HCT116 (cell line): ENCODE data around the gene MSH3. TPM values are rescaled to one million over a fixed set of nuclear protein-coding genes. Genes with fewer than 3 reads are reported as not detected.

Experiments
- ATAC-seq: fragments of 200-7000 bp; cut with Tn5 transposase; 2 replicates; pipeline ENCODE4 v1.9.1; 2020; ENCODE audit warnings: mild to moderate bottlenecking, moderate library complexity
- BruUV-seq: library from RNA; stranded (reverse); fragments of 400-500 nt; replicated peaks from 2 replicates; lab custom pipeline; 2021; lab: Mats Ljungman, UMichigan
- CTCF ChIA-PET: fragments of 300-600 bp; sonication (Branson Sonifier 250); formaldehyde crosslinking; loops from one replicate; lab custom pipeline; 2021; ENCODE audit warnings: antibody characterized with exemption; lab: Charles Lee
- POLR2A ChIA-PET: fragments of 300-600, 350-600 bp; sonication (Branson Sonifier 250); formaldehyde crosslinking; loops from one replicate; lab custom pipeline; 2021; ENCODE audit warnings: antibody characterized with exemption; lab: Charles Lee
- RAD21 ChIA-PET, 2 experiments: fragments of 300-600 bp; sonication (Branson Sonifier 250); formaldehyde crosslinking; loops; one replicate each; lab custom pipeline; 2023; ENCODE audit warnings: low total read pairs in 2 of 2; ENCODE audit not compliant: uncharacterized antibody in 2 of 2, unreplicated experiment in 2 of 2, low non-redundant PET in 1 of 2; lab: Charles Lee
- DNase-seq: peaks from one replicate; pipeline ENCODE4 v3.0.0-alpha.2; 2010; ENCODE audit warnings: low read depth, low spot score
- H2AFZ ChIP-seq: fragments of 200-600 bp; shearing (Covaris generic), sonication (generic); 2 replicates; pipeline ENCODE4 v1.6.1; 2017; ENCODE audit warnings: low read depth, mixed run types, mixed read lengths, antibody characterized with exemption, low read length; ENCODE audit not compliant: poor library complexity, severe bottlenecking
- H3K27ac ChIP-seq: 2 replicates; pipeline ENCODE4 v1.5.1; 2012; ENCODE audit warnings: low read depth, low read length
- H3K27me3 ChIP-seq: fragments of 200-600 bp; sonication (generic); 2 replicates; pipeline ENCODE4 v1.6.1; 2016; ENCODE audit warnings: mixed run types, low read length, mixed read lengths; ENCODE audit not compliant: insufficient read depth
- H3K36me3 ChIP-seq, 2 experiments: fragments of 200-500 bp in 1 of 2; fragments of 200-600 bp in 1 of 2; sonication (Bioruptor generic) in 1 of 2; sonication (generic) in 1 of 2; 2 replicates each; pipeline versions ENCODE4 v1.5.1 to v1.6.1; 2014 to 2016; ENCODE audit warnings: low read length in 2 of 2, inconsistent platforms in 1 of 2, mixed read lengths in 1 of 2, mixed run types in 1 of 2; ENCODE audit not compliant: insufficient read depth in 2 of 2, control insufficient read depth in 1 of 2
- H3K4me1 ChIP-seq, 2 experiments: fragments of 200-600 bp in 1 of 2; sonication (generic) in 1 of 2; 2 replicates each; pipeline versions ENCODE4 v1.5.1 to v1.6.1; 2012 to 2017; ENCODE audit warnings: low read length in 2 of 2, inconsistent platforms in 1 of 2, mild to moderate bottlenecking in 1 of 2, mixed read lengths in 1 of 2, mixed run types in 1 of 2, moderate library complexity in 1 of 2; ENCODE audit not compliant: insufficient read depth in 2 of 2, control insufficient read depth in 1 of 2
- H3K4me2 ChIP-seq: fragments of 200-600 bp; sonication (generic); 2 replicates; pipeline ENCODE4 v1.6.1; 2017; ENCODE audit warnings: mixed run types, low read length, mixed read lengths
- H3K4me3 ChIP-seq, 2 experiments: fragments of 200-600 bp in 1 of 2; sonication (generic) in 1 of 2; replicated peaks in 1 of 2; 2 replicates each; pipeline ENCODE4 v1.5.1; 2011 to 2016; ENCODE audit warnings: low read length in 2 of 2, control low read depth in 1 of 2, low read depth in 1 of 2, mild to moderate bottlenecking in 1 of 2, mixed read lengths in 1 of 2, mixed run types in 1 of 2
- H3K79me2 ChIP-seq: fragments of 200-600 bp; sonication (generic); 2 replicates; pipeline ENCODE4 v1.6.1; 2017; ENCODE audit warnings: mild to moderate bottlenecking, mixed run types, low read length, moderate library complexity, mixed read lengths; ENCODE audit not compliant: insufficient read depth
- H3K9ac ChIP-seq: fragments of 200-600 bp; sonication (generic); 2 replicates; pipeline ENCODE4 v1.6.1; 2016; ENCODE audit warnings: low read length, mixed read lengths
- H3K9me2 ChIP-seq: fragments of 200-600 bp; sonication (generic), shearing (Covaris generic); 2 replicates; pipeline ENCODE4 v1.6.1; 2017; ENCODE audit warnings: mixed run types, mild to moderate bottlenecking, moderate library complexity; ENCODE audit not compliant: insufficient read depth
- H3K9me3 ChIP-seq, 2 experiments: fragments of 200-500 bp in 1 of 2; fragments of 200-600 bp in 1 of 2; sonication (Bioruptor generic) in 1 of 2; sonication (generic) in 1 of 2; 2 replicates each; pipeline ENCODE4 v1.6.1; 2014 to 2017; ENCODE audit warnings: low read length in 2 of 2, mixed read lengths in 2 of 2, inconsistent platforms in 1 of 2, low read depth in 1 of 2, mild to moderate bottlenecking in 1 of 2, mixed run types in 1 of 2, moderate library complexity in 1 of 2; ENCODE audit not compliant: control insufficient read depth in 1 of 2, insufficient read depth in 1 of 2
- H4K20me1 ChIP-seq: fragments of 200-600 bp; sonication (generic), shearing (Covaris generic); 2 replicates; pipeline ENCODE4 v1.6.1; 2017; ENCODE audit warnings: mixed run types, mild to moderate bottlenecking, moderate library complexity; ENCODE audit not compliant: insufficient read depth
- CEBPB ChIP-seq: IDR thresholded peaks from 2 replicates; pipeline ENCODE4 v1.6.1; 2012; ENCODE audit warnings: low read depth
- EGR1 ChIP-seq: IDR thresholded peaks from 2 replicates; pipeline ENCODE4 v1.6.1; 2012; ENCODE audit warnings: low read depth
- ELF1 ChIP-seq: IDR thresholded peaks from 2 replicates; pipeline ENCODE4 v1.6.1; 2012; ENCODE audit warnings: low read depth, borderline replicate concordance
- EZH2 ChIP-seq: fragments of 200-600 bp; sonication (generic); IDR thresholded peaks from 2 replicates; pipeline ENCODE4 v1.6.1; 2017; ENCODE audit warnings: antibody characterized with exemption, mixed run types
- EZH2phosphoT487 ChIP-seq: fragments of 200-600 bp; IDR thresholded peaks from 2 replicates; pipeline ENCODE4 v1.6.1; 2018; ENCODE audit warnings: antibody characterized with exemption, borderline replicate concordance
- FOSL1 ChIP-seq: IDR thresholded peaks from 2 replicates; pipeline ENCODE4 v1.6.1; 2012; ENCODE audit warnings: low read depth
- JUND ChIP-seq: IDR thresholded peaks from 2 replicates; pipeline ENCODE4 v1.6.1; 2012
- POLR2A ChIP-seq: IDR thresholded peaks from 2 replicates; pipeline ENCODE4 v1.7.0; 2011; ENCODE audit warnings: borderline replicate concordance; ENCODE audit not compliant: insufficient read depth, insufficient read length; ENCODE audit errors: extremely low read depth
- POLR2AphosphoS5 ChIP-seq: IDR thresholded peaks from 2 replicates; pipeline ENCODE4 v1.6.1; 2011; ENCODE audit warnings: mild to moderate bottlenecking, low read depth, low read length, moderate library complexity
- RAD21 ChIP-seq: IDR thresholded peaks from 2 replicates; pipeline ENCODE4 v1.6.1; 2012; ENCODE audit warnings: low read depth, mild to moderate bottlenecking
- SRF ChIP-seq: IDR thresholded peaks from 2 replicates; pipeline ENCODE4 v1.6.1; 2012; ENCODE audit warnings: low read depth
- TCF7L2 ChIP-seq: IDR thresholded peaks from 2 replicates; pipeline ENCODE4 v1.7.0; 2011; ENCODE audit warnings: borderline replicate concordance, inconsistent platforms; ENCODE audit not compliant: insufficient read depth, insufficient read length; ENCODE audit errors: extremely low read depth
- YY1 ChIP-seq: IDR thresholded peaks from 2 replicates; pipeline ENCODE4 v1.6.1; 2011; ENCODE audit warnings: low read length, low read depth, moderate library complexity, mild to moderate bottlenecking; ENCODE audit not compliant: insufficient replicate concordance; ENCODE audit errors: extremely low read depth
- intact Hi-C: fragments of 100-400 bp; cut with micrococcal nuclease; formaldehyde crosslinking; loops from 2 replicates; pipeline ENCODE4 v1.10.0; 2022
- total RNA-seq: library from RNA; stranded (reverse); gene quantifications from one replicate; pipeline ENCODE4 v1.2.1, GENCODE V29; 2021; ENCODE audit not compliant: unreplicated experiment
- TF ChIP-seq, protein P1 (sequence below): IDR thresholded peaks from 2 replicates; pipeline ENCODE4 v1.6.1; 2011; ENCODE audit warnings: mild to moderate bottlenecking, low read length, moderate library complexity; ENCODE audit not compliant: insufficient replicate concordance; ENCODE audit errors: extremely low read depth
- TF ChIP-seq, protein P2 (sequence below): IDR thresholded peaks from 2 replicates; pipeline ENCODE4 v1.6.1; 2012; ENCODE audit warnings: low read depth
- TF ChIP-seq, protein P3 (sequence below): IDR thresholded peaks from 2 replicates; pipeline ENCODE4 v1.6.1; 2012
- TF ChIP-seq, protein P4 (sequence below), 3 experiments: fragments of 200-600 bp in 1 of 3; sonication (generic) in 1 of 3; IDR thresholded peaks in 2 of 3; conservative IDR thresholded peaks in 1 of 3; 2 replicates each; pipeline ENCODE4 v1.5.1; 2012 to 2017; ENCODE audit warnings: low read depth in 2 of 3, low read length in 2 of 3, antibody characterized with exemption in 1 of 3, borderline replicate concordance in 1 of 3, control low read depth in 1 of 3, mild to moderate bottlenecking in 1 of 3, mixed read lengths in 1 of 3, mixed run types in 1 of 3, moderate library complexity in 1 of 3; ENCODE audit not compliant: insufficient read depth in 1 of 3

MSH3 gene
- total RNA-seq, 1 experiment from 2014 or later, result 4.9 TPM

DNA sequence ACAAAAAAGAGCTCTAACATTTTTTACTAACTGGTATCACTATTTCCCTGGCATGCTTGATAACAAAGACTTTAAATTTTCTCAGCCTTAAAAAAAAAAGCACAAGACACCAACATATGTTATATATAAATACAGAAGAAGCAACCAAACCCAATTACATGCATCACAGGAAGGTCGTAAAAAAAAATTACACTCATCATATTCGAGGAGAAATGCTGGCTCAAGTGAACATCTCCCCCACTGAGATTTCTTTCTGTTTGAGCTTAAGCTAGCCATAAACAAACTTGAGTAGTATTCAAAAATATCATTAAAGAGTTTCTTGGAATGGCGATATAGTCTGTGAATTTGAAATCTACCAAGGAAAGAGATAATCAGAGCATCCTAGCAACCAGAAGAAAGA lies 7.5 kb upstream of the MSH3 start:
- CTCF ChIA-PET, result no interaction called here
- TSS peak; percentile 9 for BruUV-seq
- Histone ChIP-seq H3K36me3 (peaks cover 19 to 28% of the 10 kb centered on the region in 2 experiments), H3K9me2 (no peaks in the 10 kb centered on the region), H3K27me3 (no peaks in the 10 kb centered on the region), H4K20me1 (no peaks in the 10 kb centered on the region), H3K9me3 (no peaks in the 10 kb centered on the region), H3K79me2 (peaks cover 6% of the 10 kb centered on the region; the same call in 1 of the 2 replicates), H3K4me3 (no peak overlapping the region), H3K4me1 (no peaks in the 10 kb centered on the region), H2AFZ (no peak overlapping the region), H3K27ac (no peak overlapping the region), H3K4me2 (no peak overlapping the region), H3K9ac (no peak overlapping the region)
- DNase-seq (no peak), ATAC-seq (no peak)
- TF ChIP-seq POLR2AphosphoS5 (no peak), JUND (no peak), EZH2 (no peak), POLR2A (no peak), CEBPB (no peak), EZH2phosphoT487 (no peak), SRF (no peak), FOSL1 (no peak), TCF7L2 (no peak), ELF1 (no peak), EGR1 (no peak), RAD21 (no peak), YY1 (no peak)
- TF ChIP-seq, protein P1, sequence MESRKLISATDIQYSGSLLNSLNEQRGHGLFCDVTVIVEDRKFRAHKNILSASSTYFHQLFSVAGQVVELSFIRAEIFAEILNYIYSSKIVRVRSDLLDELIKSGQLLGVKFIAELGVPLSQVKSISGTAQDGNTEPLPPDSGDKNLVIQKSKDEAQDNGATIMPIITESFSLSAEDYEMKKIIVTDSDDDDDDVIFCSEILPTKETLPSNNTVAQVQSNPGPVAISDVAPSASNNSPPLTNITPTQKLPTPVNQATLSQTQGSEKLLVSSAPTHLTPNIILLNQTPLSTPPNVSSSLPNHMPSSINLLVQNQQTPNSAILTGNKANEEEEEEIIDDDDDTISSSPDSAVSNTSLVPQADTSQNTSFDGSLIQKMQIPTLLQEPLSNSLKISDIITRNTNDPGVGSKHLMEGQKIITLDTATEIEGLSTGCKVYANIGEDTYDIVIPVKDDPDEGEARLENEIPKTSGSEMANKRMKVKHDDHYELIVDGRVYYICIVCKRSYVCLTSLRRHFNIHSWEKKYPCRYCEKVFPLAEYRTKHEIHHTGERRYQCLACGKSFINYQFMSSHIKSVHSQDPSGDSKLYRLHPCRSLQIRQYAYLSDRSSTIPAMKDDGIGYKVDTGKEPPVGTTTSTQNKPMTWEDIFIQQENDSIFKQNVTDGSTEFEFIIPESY, result no peak
- TF ChIP-seq, protein P2, sequence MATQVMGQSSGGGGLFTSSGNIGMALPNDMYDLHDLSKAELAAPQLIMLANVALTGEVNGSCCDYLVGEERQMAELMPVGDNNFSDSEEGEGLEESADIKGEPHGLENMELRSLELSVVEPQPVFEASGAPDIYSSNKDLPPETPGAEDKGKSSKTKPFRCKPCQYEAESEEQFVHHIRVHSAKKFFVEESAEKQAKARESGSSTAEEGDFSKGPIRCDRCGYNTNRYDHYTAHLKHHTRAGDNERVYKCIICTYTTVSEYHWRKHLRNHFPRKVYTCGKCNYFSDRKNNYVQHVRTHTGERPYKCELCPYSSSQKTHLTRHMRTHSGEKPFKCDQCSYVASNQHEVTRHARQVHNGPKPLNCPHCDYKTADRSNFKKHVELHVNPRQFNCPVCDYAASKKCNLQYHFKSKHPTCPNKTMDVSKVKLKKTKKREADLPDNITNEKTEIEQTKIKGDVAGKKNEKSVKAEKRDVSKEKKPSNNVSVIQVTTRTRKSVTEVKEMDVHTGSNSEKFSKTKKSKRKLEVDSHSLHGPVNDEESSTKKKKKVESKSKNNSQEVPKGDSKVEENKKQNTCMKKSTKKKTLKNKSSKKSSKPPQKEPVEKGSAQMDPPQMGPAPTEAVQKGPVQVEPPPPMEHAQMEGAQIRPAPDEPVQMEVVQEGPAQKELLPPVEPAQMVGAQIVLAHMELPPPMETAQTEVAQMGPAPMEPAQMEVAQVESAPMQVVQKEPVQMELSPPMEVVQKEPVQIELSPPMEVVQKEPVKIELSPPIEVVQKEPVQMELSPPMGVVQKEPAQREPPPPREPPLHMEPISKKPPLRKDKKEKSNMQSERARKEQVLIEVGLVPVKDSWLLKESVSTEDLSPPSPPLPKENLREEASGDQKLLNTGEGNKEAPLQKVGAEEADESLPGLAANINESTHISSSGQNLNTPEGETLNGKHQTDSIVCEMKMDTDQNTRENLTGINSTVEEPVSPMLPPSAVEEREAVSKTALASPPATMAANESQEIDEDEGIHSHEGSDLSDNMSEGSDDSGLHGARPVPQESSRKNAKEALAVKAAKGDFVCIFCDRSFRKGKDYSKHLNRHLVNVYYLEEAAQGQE, result no peak
- TF ChIP-seq, protein P3, sequence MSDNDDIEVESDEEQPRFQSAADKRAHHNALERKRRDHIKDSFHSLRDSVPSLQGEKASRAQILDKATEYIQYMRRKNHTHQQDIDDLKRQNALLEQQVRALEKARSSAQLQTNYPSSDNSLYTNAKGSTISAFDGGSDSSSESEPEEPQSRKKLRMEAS, result no peak
- TF ChIP-seq, protein P4, sequence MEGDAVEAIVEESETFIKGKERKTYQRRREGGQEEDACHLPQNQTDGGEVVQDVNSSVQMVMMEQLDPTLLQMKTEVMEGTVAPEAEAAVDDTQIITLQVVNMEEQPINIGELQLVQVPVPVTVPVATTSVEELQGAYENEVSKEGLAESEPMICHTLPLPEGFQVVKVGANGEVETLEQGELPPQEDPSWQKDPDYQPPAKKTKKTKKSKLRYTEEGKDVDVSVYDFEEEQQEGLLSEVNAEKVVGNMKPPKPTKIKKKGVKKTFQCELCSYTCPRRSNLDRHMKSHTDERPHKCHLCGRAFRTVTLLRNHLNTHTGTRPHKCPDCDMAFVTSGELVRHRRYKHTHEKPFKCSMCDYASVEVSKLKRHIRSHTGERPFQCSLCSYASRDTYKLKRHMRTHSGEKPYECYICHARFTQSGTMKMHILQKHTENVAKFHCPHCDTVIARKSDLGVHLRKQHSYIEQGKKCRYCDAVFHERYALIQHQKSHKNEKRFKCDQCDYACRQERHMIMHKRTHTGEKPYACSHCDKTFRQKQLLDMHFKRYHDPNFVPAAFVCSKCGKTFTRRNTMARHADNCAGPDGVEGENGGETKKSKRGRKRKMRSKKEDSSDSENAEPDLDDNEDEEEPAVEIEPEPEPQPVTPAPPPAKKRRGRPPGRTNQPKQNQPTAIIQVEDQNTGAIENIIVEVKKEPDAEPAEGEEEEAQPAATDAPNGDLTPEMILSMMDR (IDR thresholded peaks at IDR 0.05 in 2 of 3, conservative IDR thresholded peaks at IDR 0.05 in 1 of 3; ENCODE audit: borderline replicate concordance in 1 of 3, insufficient read depth in 1 of 3, low read depth in 2 of 3, low read length in 2 of 3), result no peak
- POLR2A ChIA-PET, result no interaction called here
- RAD21 ChIA-PET, result no interaction called here
- intact Hi-C loops, result no loop called here
